CD4-positive, alpha-beta memory T cell (primary cell): Measurements from ENCODE around the gene WRNIP1. TPM values are rescaled to one million over a fixed set of nuclear protein-coding genes. Genes with fewer than 3 reads are reported as not detected.

Source experiments
- CTCF ChIA-PET: fragments of 350-600 bp; sonication (Branson Sonifier 250); formaldehyde crosslinking; loops from one replicate; lab custom pipeline; 2021; ENCODE audit warnings: inconsistent platforms; ENCODE audit not compliant: partially characterized antibody; lab: Charles Lee
- POLR2A ChIA-PET: fragments of 350-600 bp; sonication (Branson Sonifier 250); formaldehyde crosslinking; loops from one replicate; lab custom pipeline; 2021; ENCODE audit not compliant: partially characterized antibody; lab: Charles Lee
- DNase-seq, 5 donors: peaks; one replicate each; pipeline versions ENCODE4 v3.0.0 to v3.0.0-alpha.2; 2020 to 2022; ENCODE audit warnings: mixed read lengths in 1 of 5
- H3K27ac ChIP-seq: one replicate; pipeline ENCODE4 v1.7.0; 2013; ENCODE audit warnings: low read depth, low read length
- H3K27me3 ChIP-seq: 2 replicates; pipeline ENCODE4 v1.7.0; 2013; ENCODE audit warnings: mild to moderate bottlenecking, low read length, moderate library complexity; ENCODE audit not compliant: insufficient read depth
- H3K36me3 ChIP-seq: 2 replicates; pipeline ENCODE4 v1.7.0; 2013; ENCODE audit warnings: mild to moderate bottlenecking, low read length, moderate library complexity; ENCODE audit not compliant: insufficient read depth
- H3K4me1 ChIP-seq: 2 replicates; pipeline ENCODE4 v1.7.0; 2013; ENCODE audit warnings: mild to moderate bottlenecking, low read length, moderate library complexity; ENCODE audit not compliant: insufficient read depth
- H3K4me3 ChIP-seq, 2 donors: one replicate each; pipeline ENCODE4 v1.7.0; 2013; ENCODE audit warnings: low read length in 2 of 2, mild to moderate bottlenecking in 1 of 2
- H3K9me3 ChIP-seq, 2 donors: one replicate each; pipeline ENCODE4 v1.7.0; 2013; ENCODE audit warnings: low read length in 2 of 2, control low read depth in 1 of 2; ENCODE audit not compliant: control insufficient read depth in 1 of 2
- H3K27ac Mint-ChIP-seq, 7 donors: one replicate each; pipeline ENCODE4 v1.8.0; 2020 to 2021; ENCODE audit warnings: mixed read lengths in 7 of 7, mild to moderate bottlenecking in 6 of 7, inconsistent platforms in 3 of 7, moderate library complexity in 3 of 7
- H3K27me3 Mint-ChIP-seq, 2 donors: one replicate each; pipeline ENCODE4 v1.8.0; 2020 to 2021; ENCODE audit warnings: mixed read lengths in 2 of 2
- H3K36me3 Mint-ChIP-seq, 2 donors: one replicate each; pipeline ENCODE4 v1.8.0; 2020 to 2021; ENCODE audit warnings: mixed read lengths in 2 of 2, inconsistent platforms in 1 of 2, mild to moderate bottlenecking in 1 of 2
- H3K4me1 Mint-ChIP-seq, 4 donors: one replicate each; pipeline ENCODE4 v1.8.0; 2020 to 2021; ENCODE audit warnings: mixed read lengths in 4 of 4, mild to moderate bottlenecking in 1 of 4
- H3K4me3 Mint-ChIP-seq, 8 donors: one replicate each; pipeline ENCODE4 v1.8.0; 2020 to 2021; ENCODE audit warnings: mixed read lengths in 8 of 8, mild to moderate bottlenecking in 7 of 8, moderate library complexity in 6 of 8, inconsistent platforms in 3 of 8
- H3K9me3 Mint-ChIP-seq, 8 donors: one replicate each; pipeline ENCODE4 v1.8.0; 2020 to 2021; ENCODE audit warnings: mixed read lengths in 8 of 8, mild to moderate bottlenecking in 5 of 8, inconsistent platforms in 3 of 8, moderate library complexity in 1 of 8
- intact Hi-C: fragments of 100-400 bp; cut with micrococcal nuclease; formaldehyde crosslinking; loops from one replicate; pipeline ENCODE4 v1.15.1; 2023
- polyA plus RNA-seq, 2 donors: library from polyadenylated mRNA; unstranded; fragments of 300-500 nt; fragmentation: Illumina TruSeq; gene quantifications; one replicate each; pipeline ENCODE4 v1.2.3, GENCODE V29; 2021
- total RNA-seq, 2 experiments: library from RNA; stranded (reverse); gene quantifications; one replicate each; pipeline ENCODE4 v1.2.3, GENCODE V29; 2021

WRNIP1 gene
- total and polyA plus RNA-seq, 4 experiments from 2014 or later, result 27.3 to 54.1 (median 41.9) TPM

DNA sequence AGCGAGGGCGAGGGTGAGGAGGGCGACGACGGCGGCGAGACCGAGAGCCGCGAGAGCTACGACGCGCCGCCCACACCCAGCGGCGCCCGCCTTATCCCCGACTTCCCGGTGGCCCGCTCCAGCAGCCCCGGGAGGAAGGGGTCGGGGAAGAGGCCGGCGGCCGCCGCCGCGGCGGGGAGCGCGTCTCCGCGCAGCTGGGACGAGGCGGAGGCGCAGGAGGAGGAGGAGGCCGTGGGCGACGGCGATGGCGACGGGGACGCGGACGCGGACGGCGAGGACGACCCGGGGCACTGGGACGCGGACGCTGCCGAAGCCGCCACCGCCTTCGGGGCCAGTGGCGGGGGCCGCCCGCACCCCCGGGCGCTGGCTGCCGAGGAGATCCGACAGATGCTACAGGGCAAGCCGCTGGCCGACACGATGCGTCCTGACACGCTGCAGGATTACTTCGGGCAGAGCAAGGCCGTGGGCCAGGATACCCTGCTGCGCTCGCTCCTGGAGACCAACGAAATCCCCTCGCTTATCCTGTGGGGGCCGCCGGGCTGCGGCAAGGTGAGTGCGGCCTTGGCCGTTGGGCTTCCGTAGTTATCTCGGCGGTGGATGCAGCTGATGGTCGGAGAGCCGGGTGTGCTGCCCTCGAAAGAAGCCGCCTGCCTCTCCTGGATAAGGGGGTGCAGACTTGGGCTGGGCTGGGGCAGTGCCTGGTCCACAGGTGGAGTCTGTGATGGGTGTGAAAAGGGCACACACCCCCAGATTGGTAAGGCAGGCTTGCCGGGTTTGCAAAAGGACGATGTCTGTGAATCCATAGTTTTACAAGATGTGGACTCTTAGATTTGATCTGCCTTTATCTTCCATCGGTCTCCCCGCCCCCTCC lies 938 bp downstream of the WRNIP1 start:
- peak overlapping the region; percentile 79 for H3K27ac ChIP-seq
- H3K4me3 Mint-ChIP-seq, result peak overlapping the region; percentile 89 to 95 (median 92)
- CTCF ChIA-PET, result interaction anchor here (0.7 to 5.8 kb wide), 9 partner anchors 16 to 1242 kb away, joined by 3 to 26 read pairs (median 3); partner anchors contain the start of gene MYLK4
- H3K9me3 Mint-ChIP-seq, result peaks cover 0 to 1% (median 0%) of the 10 kb centered on the region in 8 donors
- peaks cover 12 to 24% of the 10 kb centered on the region in 2 donors for H3K36me3 Mint-ChIP-seq
- peak in 4 of 5 donors; percentile 22 to 47 (median 26) for DNase-seq
- H3K4me3 ChIP-seq, result peak overlapping the region; percentile 63 to 79
- intact Hi-C loops, result loop anchor here (1.0 to 10.0 kb wide), 9 partner anchors 75 to 1369 kb away; partner anchors contain the start of genes ECI2, PSMG4, RIPK1 and SERPINB1
- POLR2A ChIA-PET, result interaction anchor here (0.6 to 6.0 kb wide), 29 partner anchors 7 to 1369 kb away, joined by 3 to 75 read pairs (median 4); partner anchors contain the start of genes ECI2, RIPK1 and SERPINB1
- H3K36me3 ChIP-seq, result no peaks in the 10 kb centered on the region
- H3K27me3 Mint-ChIP-seq, result peaks cover 0 to 1% of the 10 kb centered on the region in 2 donors
- peaks cover 42% of the 10 kb centered on the region for H3K4me1 ChIP-seq
- H3K27ac Mint-ChIP-seq, result peak overlapping the region; percentile 88 to 95 (median 94)
- H3K27me3 ChIP-seq, result no peaks in the 10 kb centered on the region
- H3K4me1 Mint-ChIP-seq, result peaks cover 35 to 62% (median 42%) of the 10 kb centered on the region in 4 donors
- H3K9me3 ChIP-seq, result no peaks in the 10 kb centered on the region

DNA sequence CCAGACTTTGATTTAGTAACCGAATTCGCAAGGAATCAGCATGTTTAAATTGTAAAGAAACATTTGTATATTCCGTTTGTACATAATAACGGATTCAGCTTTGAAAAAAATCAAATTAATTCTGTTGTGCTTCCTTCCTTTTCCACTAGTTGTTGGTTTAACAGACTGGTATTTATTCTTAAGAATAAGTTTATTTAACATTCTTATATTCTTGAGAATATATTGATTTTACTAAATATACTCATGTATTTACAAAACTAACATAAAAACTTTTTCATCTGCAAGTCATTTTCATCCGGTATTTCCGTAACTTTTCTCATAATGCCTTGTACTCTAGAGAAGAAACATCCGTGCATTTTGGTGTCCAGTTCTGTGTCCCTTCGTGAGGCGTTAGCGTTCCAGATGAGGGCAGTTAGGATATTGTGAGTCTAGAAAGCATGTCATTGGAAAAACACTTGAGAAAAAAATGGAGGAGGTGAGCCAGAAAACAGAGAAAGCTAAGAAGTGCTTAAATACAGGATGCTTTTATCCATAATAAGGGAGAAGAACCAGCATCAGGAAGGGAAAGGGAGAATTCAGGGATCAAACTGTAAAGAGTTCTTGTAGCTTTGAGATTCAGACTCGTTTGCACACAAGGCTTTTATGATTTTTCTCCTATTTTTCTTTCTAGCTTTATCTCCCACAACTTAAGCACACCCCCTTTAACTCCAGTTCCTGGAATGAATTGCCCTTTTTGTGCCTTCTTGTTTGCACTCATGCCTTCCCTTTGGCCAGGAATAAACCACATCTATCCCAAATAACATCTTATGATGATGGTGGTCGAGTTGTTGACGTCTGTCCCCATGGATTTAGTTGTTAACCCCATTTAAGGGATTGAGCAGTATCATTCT lies 1.8 kb downstream of the WRNIP1 start:
- H3K4me1 ChIP-seq, result peaks cover 42% of the 10 kb centered on the region
- no peaks in the 10 kb centered on the region for H3K9me3 ChIP-seq
- Mint-ChIP-seq H3K9me3 (peaks cover 0 to 1% (median 0%) of the 10 kb centered on the region in 8 donors), H3K4me1 (peaks cover 33 to 62% (median 46%) of the 10 kb centered on the region in 4 donors), H3K27ac (peak overlapping the region; percentile 88 to 95 (median 94)), H3K4me3 (peak overlapping the region; percentile 89 to 95 (median 92)), H3K27me3 (peaks cover 0 to 1% of the 10 kb centered on the region in 2 donors), H3K36me3 (peaks cover 19 to 32% of the 10 kb centered on the region in 2 donors)
- peak overlapping the region; percentile 63 to 79 for H3K4me3 ChIP-seq
- CTCF ChIA-PET, result interaction anchor here (0.7 to 5.8 kb wide), 6 partner anchors 17 to 222 kb away, joined by 3 to 26 read pairs (median 6); partner anchors contain the start of gene MYLK4
- no peak for DNase-seq
- H3K27me3 ChIP-seq, result no peaks in the 10 kb centered on the region
- intact Hi-C loops, result loop anchor here (10.0 kb wide), 2 partner anchors 168 to 488 kb away; partner anchors contain the start of gene PSMG4
- peak overlapping the region; percentile 79 for H3K27ac ChIP-seq
- H3K36me3 ChIP-seq, result no peaks in the 10 kb centered on the region
- POLR2A ChIA-PET, result interaction anchor here (0.8 to 6.0 kb wide), 7 partner anchors 9 to 301 kb away, joined by 3 to 75 read pairs (median 5); partner anchors contain the start of genes RIPK1 and SERPINB1

DNA sequence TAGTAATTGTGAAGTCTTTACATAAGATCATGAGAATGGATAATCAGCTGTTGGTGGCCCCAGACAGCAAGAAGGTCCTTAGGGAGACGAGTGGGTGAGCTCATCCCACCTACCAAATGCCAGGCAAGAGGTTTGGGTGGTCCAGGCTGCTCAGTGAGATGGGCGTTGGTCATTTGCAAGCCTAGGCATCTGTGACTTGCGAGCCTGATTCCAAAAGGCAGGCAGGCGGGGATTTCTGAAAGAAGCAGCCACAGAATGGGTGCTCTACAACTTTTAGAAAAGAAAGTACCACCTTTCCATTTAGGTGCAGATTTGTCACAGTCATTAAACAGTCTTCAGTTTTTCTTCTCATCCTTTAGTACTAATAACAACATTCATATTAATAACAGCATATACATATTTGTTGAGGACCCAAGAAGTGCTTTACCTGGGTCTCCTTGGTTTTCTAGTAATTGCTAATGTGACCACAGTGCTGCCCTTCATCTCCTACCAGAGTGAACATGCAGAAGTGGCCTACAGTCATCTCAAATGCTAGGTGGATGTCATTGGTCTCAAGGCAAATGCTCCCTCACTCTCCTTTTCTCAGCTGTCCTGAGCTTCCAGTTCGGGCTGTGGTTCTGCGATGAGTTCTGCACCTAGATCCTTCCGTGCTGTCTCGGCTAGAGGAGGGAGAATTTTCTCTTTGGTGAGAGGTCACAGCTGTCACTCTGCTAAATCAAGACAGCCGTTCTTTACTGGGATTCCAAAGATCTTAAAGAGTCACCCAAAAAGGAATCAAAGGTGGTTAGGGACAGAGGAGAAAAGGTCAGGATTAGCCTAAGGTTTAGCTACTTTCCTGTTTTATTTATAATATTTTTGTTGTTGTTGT lies 2.7 kb downstream of the WRNIP1 start:
- no peak for DNase-seq
- peak overlapping the region; percentile 40 to 63 for H3K4me3 ChIP-seq

DNA sequence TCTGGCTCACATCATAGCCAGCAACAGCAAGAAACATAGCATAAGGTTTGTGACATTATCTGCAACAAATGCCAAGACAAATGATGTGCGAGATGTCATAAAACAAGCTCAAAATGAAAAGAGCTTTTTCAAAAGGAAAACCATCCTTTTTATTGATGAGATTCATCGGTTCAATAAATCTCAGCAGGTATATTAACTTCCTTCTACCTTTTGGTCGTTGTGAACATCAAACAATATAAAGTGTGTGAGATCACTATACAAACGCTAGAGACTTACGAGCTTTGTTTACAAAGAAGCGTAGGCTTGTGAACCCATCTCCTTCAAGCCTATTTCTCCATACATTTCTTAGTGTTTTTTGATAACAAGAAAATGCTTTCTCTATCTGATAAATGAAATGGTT lies 3.5 kb downstream of the WRNIP1 start:
- peaks cover 0 to 1% (median 0%) of the 10 kb centered on the region in 8 donors for H3K9me3 Mint-ChIP-seq
- intact Hi-C loops, result loop anchor here (10.0 kb wide), 2 partner anchors 166 to 486 kb away; partner anchors contain the start of gene PSMG4
- POLR2A ChIA-PET, result interaction anchor here (1.0 to 6.0 kb wide), 4 partner anchors 13 to 295 kb away, joined by 3 to 75 read pairs (median 4); partner anchors contain the start of gene SERPINB1

More for the DNA sequence above, 2.7 kb downstream of the WRNIP1 start:
- H3K36me3 Mint-ChIP-seq, result peaks cover 19 to 39% of the 10 kb centered on the region in 2 donors
- peak overlapping the region; percentile 49 to 94 (median 60) for H3K27ac Mint-ChIP-seq
- peak overlapping the region; percentile 78 to 95 (median 92) for H3K4me3 Mint-ChIP-seq
- peaks cover 39 to 71% (median 54%) of the 10 kb centered on the region in 4 donors for H3K4me1 Mint-ChIP-seq
- H3K4me1 ChIP-seq, result peaks cover 42% of the 10 kb centered on the region
- no peaks in the 10 kb centered on the region for H3K27me3 ChIP-seq
- peaks cover 0 to 1% of the 10 kb centered on the region in 2 donors for H3K27me3 Mint-ChIP-seq
- CTCF ChIA-PET, result interaction anchor here (0.9 to 5.8 kb wide), 11 partner anchors 8 to 222 kb away, joined by 3 to 26 read pairs (median 5); partner anchors contain the start of gene MYLK4
- intact Hi-C loops, result loop anchor here (10.0 kb wide), 2 partner anchors 167 to 487 kb away; partner anchors contain the start of gene PSMG4
- peaks cover 0 to 1% (median 0%) of the 10 kb centered on the region in 8 donors for H3K9me3 Mint-ChIP-seq
- peaks cover 7% of the 10 kb centered on the region for H3K36me3 ChIP-seq
- H3K9me3 ChIP-seq, result no peaks in the 10 kb centered on the region
- no peak overlapping the region for H3K27ac ChIP-seq
- POLR2A ChIA-PET, result interaction anchor here (0.8 to 6.0 kb wide), 5 partner anchors 10 to 296 kb away, joined by 3 to 75 read pairs (median 4); partner anchors contain the start of gene SERPINB1

DNA sequence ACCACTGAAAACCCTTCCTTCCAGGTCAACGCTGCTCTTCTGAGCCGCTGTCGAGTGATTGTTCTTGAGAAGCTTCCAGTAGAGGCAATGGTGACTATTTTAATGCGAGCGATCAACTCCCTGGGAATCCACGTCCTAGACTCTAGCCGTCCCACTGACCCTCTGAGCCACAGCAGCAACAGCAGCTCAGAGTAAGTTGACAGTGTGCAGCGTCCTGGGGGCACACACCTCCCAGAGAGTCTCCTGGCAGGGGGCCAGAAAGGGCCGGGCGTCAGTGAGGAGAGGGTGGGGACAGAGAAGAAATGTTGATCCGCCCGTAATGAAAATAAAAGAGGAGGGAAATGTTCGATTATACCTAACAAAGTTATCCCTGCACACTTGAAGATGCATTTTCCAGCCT lies 5.0 kb downstream of the WRNIP1 start:
- peaks cover 27 to 53% of the 10 kb centered on the region in 2 donors for H3K36me3 Mint-ChIP-seq

More for the DNA sequence above, 3.5 kb downstream of the WRNIP1 start:
- Histone ChIP-seq H3K4me3 (no peak overlapping the region), H3K27ac (no peak overlapping the region), H3K4me1 (peaks cover 42% of the 10 kb centered on the region), H3K27me3 (no peaks in the 10 kb centered on the region), H3K9me3 (no peaks in the 10 kb centered on the region), H3K36me3 (peaks cover 15% of the 10 kb centered on the region)
- Mint-ChIP-seq H3K36me3 (peaks cover 22 to 47% of the 10 kb centered on the region in 2 donors), H3K27me3 (peaks cover 0 to 1% of the 10 kb centered on the region in 2 donors), H3K4me1 (peaks cover 41 to 79% (median 58%) of the 10 kb centered on the region in 4 donors), H3K4me3 (peak overlapping the region; percentile 12 to 95 (median 92)), H3K27ac (peak overlapping the region in 6 of 7 donors; percentile 5 to 94 (median 66))
- DNase-seq, result no peak
- CTCF ChIA-PET, result interaction anchor here (0.8 to 5.8 kb wide), 11 partner anchors 9 to 221 kb away, joined by 3 to 26 read pairs (median 5); partner anchors contain the start of gene MYLK4

More for the DNA sequence above, 5.0 kb downstream of the WRNIP1 start:
- H3K4me1 Mint-ChIP-seq, result peaks cover 45 to 77% (median 61%) of the 10 kb centered on the region in 4 donors
- no peak for DNase-seq
- no peak overlapping the region for H3K27ac ChIP-seq
- H3K27ac Mint-ChIP-seq, result peak overlapping the region in 1 of 7 donors; percentile 19
- H3K4me1 ChIP-seq, result peaks cover 37% of the 10 kb centered on the region
- H3K36me3 ChIP-seq, result peaks cover 29% of the 10 kb centered on the region
- peak overlapping the region in 1 of 8 donors; percentile 38 for H3K4me3 Mint-ChIP-seq
- peaks cover 0 to 1% (median 0%) of the 10 kb centered on the region in 8 donors for H3K9me3 Mint-ChIP-seq
- H3K4me3 ChIP-seq, result no peak overlapping the region
- H3K27me3 ChIP-seq, result no peaks in the 10 kb centered on the region
- no peaks in the 10 kb centered on the region for H3K9me3 ChIP-seq
- ChIA-PET CTCF (interaction anchor here (0.7 to 5.8 kb wide), 3 partner anchors 20 to 71 kb away, joined by 3 to 26 read pairs (median 9); partner anchors contain the start of genes MYLK4 and SERPINB1), POLR2A (interaction anchor here (0.8 to 1.9 kb wide), 3 partner anchors 9 to 70 kb away, joined by 3 to 4 read pairs (median 3); no protein-coding TSS in a partner anchor)
- no peaks in the 10 kb centered on the region for H3K27me3 Mint-ChIP-seq
- intact Hi-C loops, result no loop called here
